GM12878 (cell line): ENCODE data around the gene PPRC1. TPM values are rescaled to one million over a fixed set of nuclear protein-coding genes. Genes with fewer than 3 reads are reported as not detected.

Source experiments
- ATAC-seq: fragments of 200-7000 bp; cut with Tn5 transposase; 3 replicates; pipeline ENCODE4 v1.9.1; 2020; ENCODE audit warnings: mild to moderate bottlenecking, moderate library complexity
- BruUV-seq: library from RNA; stranded (reverse); fragments of 400-500 nt; replicated peaks from 2 replicates; lab custom pipeline; 2021; lab: Mats Ljungman, UMichigan
- CTCF ChIA-PET: fragments of 300-600 bp; sonication (Branson Sonifier 250); formaldehyde crosslinking; extraction: SDS; loops from one replicate; lab custom pipeline; 2021; ENCODE audit warnings: inconsistent platforms; lab: Yijun Ruan, JAX
- POLR2A ChIA-PET: fragments of 350-600 bp; formaldehyde crosslinking; extraction: SDS; loops from one replicate; lab custom pipeline; 2021; ENCODE audit warnings: inconsistent platforms; lab: Charles Lee
- RAD21 ChIA-PET: fragments of 300-600 bp; sonication (Branson Sonifier 250); formaldehyde crosslinking; loops from one replicate; lab custom pipeline; 2023; ENCODE audit warnings: antibody characterized with exemption; ENCODE audit not compliant: unreplicated experiment; lab: Charles Lee
- SMC1A ChIA-PET: fragments of 300-600 bp; sonication (Branson Sonifier 250); formaldehyde crosslinking; loops from one replicate; lab custom pipeline; 2023; ENCODE audit not compliant: unreplicated experiment, uncharacterized antibody; lab: Charles Lee
- DNase-seq: peaks from one replicate; pipeline ENCODE4 v3.0.0-alpha.2; 2011; ENCODE audit warnings: low read depth, low spot score
- FAIRE-seq: peaks from 3 replicates; lab custom pipeline; 2011; peaks lifted over from hg19 to GRCh38; lab: Jason Lieb, UNC
- H2AFZ ChIP-seq: 2 replicates; pipeline ENCODE4 v1.6.0; 2011; ENCODE audit warnings: low read depth, low read length, control low read depth; ENCODE audit not compliant: control insufficient read depth
- H3K27ac ChIP-seq: 2 replicates; pipeline ENCODE4 v1.5.1; 2011; ENCODE audit warnings: control low read depth; ENCODE audit not compliant: control insufficient read depth, insufficient read depth
- H3K27me3 ChIP-seq, 2 experiments: replicated peaks in 1 of 2; 2 replicates each; pipeline versions ENCODE4 v1.6.0 to v1.6.1; 2011; ENCODE audit warnings: low read length in 1 of 2; ENCODE audit not compliant: control insufficient read depth in 2 of 2, insufficient read depth in 2 of 2
- H3K36me3 ChIP-seq, 2 experiments: 2 replicates each; pipeline ENCODE4 v1.5.1; 2011; ENCODE audit warnings: low read length in 1 of 2; ENCODE audit not compliant: control insufficient read depth in 2 of 2, insufficient read depth in 2 of 2
- H3K4me1 ChIP-seq: 2 replicates; pipeline ENCODE4 v1.6.1; 2011; ENCODE audit warnings: mild to moderate bottlenecking, low read length, moderate library complexity, mixed read lengths; ENCODE audit not compliant: control insufficient read depth, insufficient read depth
- H3K4me2 ChIP-seq: 2 replicates; pipeline ENCODE4 v1.6.0; 2011; ENCODE audit warnings: control low read depth; ENCODE audit not compliant: control insufficient read depth, insufficient read depth
- H3K4me3 ChIP-seq: fragments of 200-600 bp; sonication (generic); 2 replicates; pipeline ENCODE4 v1.5.1; 2016
- H3K79me2 ChIP-seq: 2 replicates; pipeline ENCODE4 v1.6.0; 2011; ENCODE audit warnings: low read length; ENCODE audit not compliant: control insufficient read depth, insufficient read depth
- H3K9ac ChIP-seq: 2 replicates; pipeline ENCODE4 v1.8.0; 2011; ENCODE audit warnings: low read length, control low read depth, mixed read lengths; ENCODE audit not compliant: control insufficient read depth, insufficient read depth
- H3K9me3 ChIP-seq: replicated peaks from 3 replicates; pipeline ENCODE4 v1.5.1; 2011; ENCODE audit warnings: mild to moderate bottlenecking, low read length; ENCODE audit not compliant: control insufficient read depth, insufficient read depth
- H4K20me1 ChIP-seq: 2 replicates; pipeline ENCODE4 v1.6.0; 2011; ENCODE audit not compliant: control insufficient read depth, insufficient read depth
- BCL11A ChIP-seq: IDR thresholded peaks from 2 replicates; pipeline ENCODE4 v1.6.1; 2011; ENCODE audit warnings: low read depth, low read length
- CEBPB ChIP-seq, 2 experiments: fragments of 150-350 bp in 1 of 2; IDR thresholded peaks; 2 replicates each; pipeline ENCODE4 v1.6.1; 2012 to 2014; ENCODE audit warnings: low read depth in 2 of 2, low read length in 2 of 2, borderline replicate concordance in 1 of 2, inconsistent platforms in 1 of 2
- CREM ChIP-seq: IDR thresholded peaks from 2 replicates; pipeline ENCODE4 v1.6.1; 2014; ENCODE audit warnings: antibody characterized with exemption, low read depth
- IKZF2 ChIP-seq, 2 experiments: fragments of 450-650 bp; IDR thresholded peaks; 2 replicates each; pipeline ENCODE4 v1.6.1; 2017; ENCODE audit warnings: mild to moderate bottlenecking in 2 of 2, moderate library complexity in 2 of 2
- MYB ChIP-seq: fragments of 150-350 bp; IDR thresholded peaks from 2 replicates; pipeline ENCODE4 v1.6.1; 2014; ENCODE audit warnings: mild to moderate bottlenecking, low read depth, low read length, borderline replicate concordance
- PAX8 ChIP-seq: fragments of 450-650 bp; IDR thresholded peaks from 2 replicates; pipeline ENCODE4 v1.6.1; 2017; ENCODE audit warnings: mild to moderate bottlenecking, moderate library complexity
- SIX5 ChIP-seq: IDR thresholded peaks from 2 replicates; pipeline ENCODE4 v1.6.1; 2011; ENCODE audit warnings: mild to moderate bottlenecking, low read depth, low read length, moderate library complexity; ENCODE audit not compliant: severe bottlenecking
- ZBTB33 ChIP-seq: fragments of 450-650 bp; IDR thresholded peaks from 2 replicates; pipeline ENCODE4 v1.6.1; 2017; ENCODE audit warnings: mild to moderate bottlenecking
- ZSCAN29 ChIP-seq: fragments of 450-650 bp; IDR thresholded peaks from 2 replicates; pipeline ENCODE4 v1.6.1; 2017; ENCODE audit warnings: mild to moderate bottlenecking, moderate library complexity
- WGBS: methylation state at CpG from one replicate; pipeline ENCODE4 v1.1.6; 2016; ENCODE audit warnings: low lambda C conversion rate; ENCODE audit not compliant: insufficient replicate concordance, insufficient coverage; ENCODE audit errors: missing lambda C conversion rate; 5-methylcytosine and 5-hydroxymethylcytosine counted together
- in situ Hi-C: fragments of 300-500 bp; cut with MboI; formaldehyde crosslinking; loops from 9 replicates; pipeline ENCODE4 v1.14.3; 2018; ENCODE audit warnings: mixed read lengths
- intact Hi-C: fragments of 100-400 bp; cut with micrococcal nuclease; formaldehyde crosslinking; loops from one replicate; pipeline ENCODE4 v1.14.2; 2022; ENCODE audit not compliant: unreplicated experiment
- polyA plus RNA-seq, 11 experiments: library from polyadenylated mRNA; depleted of rRNA in 4 of 11; unstranded in 6 of 11; stranded (reverse) in 5 of 11; fragments of >200 nt; fragmentation: Nextera tagmentation in 4 of 11; fragmentation: Illumina TruSeq in 1 of 11; extraction: Ambion mirVana in 4 of 11; extraction: Trizol in 1 of 11; gene quantifications; 1 replicate in 1 of 11; 2 replicates in 10 of 11; pipeline versions ENCODE4 v1.2.1 to v1.2.3, GENCODE V29; 2011 to 2016; ENCODE audit warnings: inconsistent platforms in 2 of 11, missing spikeins in 2 of 11, low read depth in 1 of 11
- total RNA-seq, 4 experiments: library from RNA; depleted of rRNA in 3 of 4; stranded (reverse); fragments of >200 nt in 3 of 4; fragmentation: Illumina TruSeq in 1 of 4; extraction: Trizol in 1 of 4; gene quantifications; 2 replicates each; pipeline versions ENCODE4 v1.2.1 to v1.2.3, GENCODE V29; 2013 to 2021

The PPRC1 gene
- total and polyA plus RNA-seq, 10 of the 15 experiments (the other 5 are each of a cell fraction or from before 2014, with no cell fraction given): 13.1 to 69.8 (median 32.4) TPM

DNA sequence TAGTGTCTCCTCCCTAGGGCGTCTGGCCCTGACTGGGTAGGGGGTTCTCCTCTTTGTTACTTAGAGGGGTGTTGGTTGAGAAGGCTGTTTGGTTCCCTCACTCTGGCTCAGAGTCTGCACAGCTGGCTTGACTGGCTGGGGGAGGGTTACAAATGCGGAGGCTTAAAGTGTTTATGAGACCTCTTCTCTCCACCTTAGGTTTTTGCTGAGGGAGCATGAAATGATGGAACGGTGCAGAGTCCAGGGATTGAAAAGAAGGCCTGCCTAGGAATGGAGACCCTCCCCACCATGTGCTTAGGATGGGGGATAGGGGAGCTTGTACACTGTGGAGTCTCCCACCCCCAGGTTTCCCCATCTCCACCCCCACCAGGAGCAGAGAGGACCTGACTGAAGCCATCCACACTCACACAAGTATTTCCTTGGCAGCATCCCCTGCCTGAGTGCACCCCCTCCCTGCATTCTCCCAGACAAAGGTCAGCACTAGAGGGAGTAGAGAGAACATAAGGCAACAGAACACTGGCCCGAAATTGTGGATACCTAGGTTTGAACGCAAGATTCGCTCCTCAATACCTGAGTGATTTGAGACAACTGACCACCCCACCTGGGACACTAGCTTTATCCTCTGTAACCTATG is 11.0 kb upstream of the PPRC1 start:
- RAD21 ChIA-PET: no interaction called here
- Histone ChIP-seq H3K9me3 (no peaks in the 10 kb centered on the region), H3K4me3 (no peak overlapping the region), H3K27me3 (no peaks in the 10 kb centered on the region), H3K9ac (no peak overlapping the region), H3K27ac (no peak overlapping the region), H4K20me1 (no peaks in the 10 kb centered on the region), H3K36me3 (no peaks in the 10 kb centered on the region; a peak in 1 of 4 replicates), H3K79me2 (peaks cover 34% of the 10 kb centered on the region), H2AFZ (no peak overlapping the region; the same call in 1 of the 2 replicates), H3K4me1 (peaks cover 31% of the 10 kb centered on the region), H3K4me2 (peak overlapping the region; percentile 95; the same call in 1 of the 2 replicates)
- intact Hi-C loops (no loop called here), in situ Hi-C loops (no loop called here)
- SMC1A ChIA-PET: interaction anchor here (0.9 to 1.7 kb wide), 2 partner anchors 10 to 30 kb away, joined by 3 to 4 read pairs; partner anchors contain the start of gene NOLC1
- DNase-seq (no peak), ATAC-seq (no peak), FAIRE-seq (no peak)
- no TSS peak for BruUV-seq
- POLR2A ChIA-PET: interaction anchor here (0.8 kb wide), 1 partner anchor 341 kb away, joined by 4 read pairs; no protein-coding TSS in a partner anchor
- TF ChIP-seq BCL11A (no peak), ZBTB33 (no peak), MYB (no peak), CEBPB (IDR thresholded peaks at IDR 0.05; ENCODE audit: borderline replicate concordance in 1 of 2, low read depth in 2 of 2, low read length in 2 of 2) (no peak), IKZF2 (IDR thresholded peaks at IDR 0.05) (no peak), ZSCAN29 (no peak), PAX8 (no peak), SIX5 (no peak), CREM (no peak)
- WGBS: 97% methylated on average over 6 of the region's 6 CpGs
- CTCF ChIA-PET: interaction anchor here (0.6 to 3.0 kb wide), 6 partner anchors 10 to 635 kb away, joined by 3 to 24 read pairs (median 4); partner anchors contain the start of genes NOLC1 and PPRC1
